Measurements from ENCODE around the gene IPO13.

IPO13 gene

GRCh38 chr1:44002606-44003157, 55.9 kb downstream of the IPO13 start:
- ChIA-PET POLR2A (no interaction called here), CTCF (interaction anchor here (1.3 to 11.3 kb wide), 5 partner anchors 10 to 239 kb away, joined by 4 to 313 read pairs (median 17); no protein-coding TSS in a partner anchor)
- DNase-seq (ENCODE audit: low read depth, low spot score), result no peak
- TF ChIP-seq CTCF (IDR thresholded peaks at IDR 0.05; ENCODE audit: insufficient read depth, low read length, missing control alignments), result no peak
- no peak overlapping the region for H3K4me3 ChIP-seq (ENCODE audit: low read depth, low read length)

GRCh38 chr1:44008259-44008658, 61.5 kb downstream of the IPO13 start:
- TF ChIP-seq CTCF (IDR thresholded peaks at IDR 0.05; ENCODE audit: insufficient read depth, low read length, missing control alignments), result no peak
- no peak for DNase-seq (ENCODE audit: low read depth, low spot score)
- POLR2A ChIA-PET, result no interaction called here
- no peak overlapping the region for H3K4me3 ChIP-seq (ENCODE audit: low read depth, low read length)
- CTCF ChIA-PET, result interaction anchor here (1.2 to 11.3 kb wide), 2 partner anchors 28 to 37 kb away, joined by 3 to 313 read pairs; no protein-coding TSS in a partner anchor

GRCh38 chr1:44010935-44011471, 64.3 kb downstream of the IPO13 start:
- DNase-seq (ENCODE audit: low read depth, low spot score), result no peak
- no peak overlapping the region for H3K4me3 ChIP-seq (ENCODE audit: low read depth, low read length)
- ChIA-PET POLR2A (no interaction called here), CTCF (interaction anchor here (1.0 to 15.1 kb wide), 9 partner anchors 6 to 73 kb away, joined by 3 to 170 read pairs (median 5); no protein-coding TSS in a partner anchor)
- TF ChIP-seq CTCF (IDR thresholded peaks at IDR 0.05; ENCODE audit: insufficient read depth, low read length, missing control alignments), result no peak

- H3K4me3 ChIP-seq (ENCODE audit: low read depth, low read length), result no peak overlapping the region
- no peak for TF ChIP-seq CTCF (IDR thresholded peaks at IDR 0.05; ENCODE audit: insufficient read depth, low read length, missing control alignments)
- ChIA-PET CTCF (interaction anchor here (1.7 to 15.1 kb wide), 5 partner anchors 8 to 36 kb away, joined by 4 to 170 read pairs (median 16); no protein-coding TSS in a partner anchor), POLR2A (no interaction called here)
- no peak for DNase-seq (ENCODE audit: low read depth, low spot score)
Observed at GRCh38 chr1:44012404-44012803, 65.7 kb downstream of the IPO13 start.

GRCh38 chr1:44012941-44013609, 66.3 kb downstream of the IPO13 start:
- CTCF ChIA-PET, result interaction anchor here (0.9 to 15.1 kb wide), 4 partner anchors 8 to 35 kb away, joined by 3 to 170 read pairs (median 20); no protein-coding TSS in a partner anchor
- no peak for DNase-seq (ENCODE audit: low read depth, low spot score)
- POLR2A ChIA-PET, result no interaction called here
- no peak overlapping the region for H3K4me3 ChIP-seq (ENCODE audit: low read depth, low read length)
- TF ChIP-seq CTCF (IDR thresholded peaks at IDR 0.05; ENCODE audit: insufficient read depth, low read length, missing control alignments), result no peak

GRCh38 chr1:44013949-44014348, 67.2 kb downstream of the IPO13 start:
- POLR2A ChIA-PET, result interaction anchor here (0.7 kb wide), 1 partner anchor 22 kb away, joined by 5 read pairs; no protein-coding TSS in a partner anchor
- CTCF ChIA-PET, result interaction anchor here (0.9 to 15.1 kb wide), 5 partner anchors 9 to 34 kb away, joined by 3 to 170 read pairs (median 16); no protein-coding TSS in a partner anchor
- H3K4me3 ChIP-seq (ENCODE audit: low read depth, low read length), result no peak overlapping the region
- no peak for TF ChIP-seq CTCF (IDR thresholded peaks at IDR 0.05; ENCODE audit: insufficient read depth, low read length, missing control alignments)
- DNase-seq (ENCODE audit: low read depth, low spot score), result no peak
